ENCODE results near the gene PCDHB15. TPM values are rescaled to one million over a fixed set of nuclear protein-coding genes. Genes with fewer than 3 reads are reported as not detected.
"Not testable (repeated sequence)": the region's sequence is repeated elsewhere in the genome, so short reads cannot be mapped to it uniquely, and the experiment has no call there.

Gene PCDHB15
- polyA plus RNA-seq, 2 of the 4 experiments (the other 2 are of a cell fraction): 0.04 to 0.09 TPM

DNA sequence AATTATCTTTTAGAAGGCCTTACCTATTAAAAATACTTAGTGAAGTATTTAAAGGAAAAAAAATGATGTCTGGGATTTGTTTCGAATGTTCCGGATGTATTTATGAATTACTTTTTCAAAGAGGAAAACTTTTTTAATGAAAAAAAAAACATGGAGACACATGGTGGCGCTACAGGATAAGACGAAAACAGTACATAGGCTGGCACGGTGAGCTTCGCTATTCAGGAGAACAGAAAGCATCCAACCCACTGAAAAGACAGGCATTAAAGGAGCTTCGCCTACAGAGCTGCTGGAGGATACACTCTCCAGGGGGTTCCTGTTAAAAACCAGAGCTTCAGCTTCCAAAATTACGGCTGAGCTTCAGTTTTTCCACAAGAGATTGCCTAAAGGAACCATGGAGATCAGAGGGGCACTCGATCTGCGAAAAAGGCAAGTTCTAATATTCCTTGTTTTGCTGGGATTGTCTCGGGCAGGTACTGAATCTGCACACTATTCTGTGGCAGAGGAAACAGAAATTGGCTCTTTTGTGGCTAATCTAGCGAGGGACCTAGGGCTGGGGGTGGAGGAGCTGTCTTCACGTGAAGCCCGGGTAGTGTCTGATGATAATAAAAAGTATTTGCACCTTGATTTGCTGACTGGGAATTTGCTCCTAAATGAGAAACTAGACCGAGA, 21.9 kb upstream of the PCDHB15 start, which contains the start of gene PCDHB14:
Gene PCDHB14, plus strand, starts transcription at position 232 of the 672 bp plus-strand sequence. Its CDS starts 163 bp downstream, at position 395.
- Histone ChIP-seq H3K4me1 (no peaks in the 10 kb centered on the region), H3K4me3 (peak within 1 kb of the TSS; percentile 17; the same call in 1 of the 3 replicates), H3K27ac (no peak within 1 kb of the TSS), H3K4me2 (peak within 1 kb of the TSS; percentile 55), H3K9me3 (peaks cover 30% of the 10 kb centered on the region)
- ChIA-PET CTCF (interaction anchor here (0.6 to 1.8 kb wide), 14 partner anchors 9 to 395 kb away, joined by 3 to 13 read pairs (median 4); partner anchors contain the start of genes DIAPH1, PCDHA6, PCDHB11 and PCDHB13), POLR2A (interaction anchor here (1.0 kb wide), 1 partner anchor 139 kb away, joined by 3 read pairs; no protein-coding TSS in a partner anchor)
- ATAC-seq: peak in 1 of 2 experiments; percentile 69; a peak in 3 of 6 replicates
- no peak for FAIRE-seq
- TF ChIP-seq, protein P1, sequence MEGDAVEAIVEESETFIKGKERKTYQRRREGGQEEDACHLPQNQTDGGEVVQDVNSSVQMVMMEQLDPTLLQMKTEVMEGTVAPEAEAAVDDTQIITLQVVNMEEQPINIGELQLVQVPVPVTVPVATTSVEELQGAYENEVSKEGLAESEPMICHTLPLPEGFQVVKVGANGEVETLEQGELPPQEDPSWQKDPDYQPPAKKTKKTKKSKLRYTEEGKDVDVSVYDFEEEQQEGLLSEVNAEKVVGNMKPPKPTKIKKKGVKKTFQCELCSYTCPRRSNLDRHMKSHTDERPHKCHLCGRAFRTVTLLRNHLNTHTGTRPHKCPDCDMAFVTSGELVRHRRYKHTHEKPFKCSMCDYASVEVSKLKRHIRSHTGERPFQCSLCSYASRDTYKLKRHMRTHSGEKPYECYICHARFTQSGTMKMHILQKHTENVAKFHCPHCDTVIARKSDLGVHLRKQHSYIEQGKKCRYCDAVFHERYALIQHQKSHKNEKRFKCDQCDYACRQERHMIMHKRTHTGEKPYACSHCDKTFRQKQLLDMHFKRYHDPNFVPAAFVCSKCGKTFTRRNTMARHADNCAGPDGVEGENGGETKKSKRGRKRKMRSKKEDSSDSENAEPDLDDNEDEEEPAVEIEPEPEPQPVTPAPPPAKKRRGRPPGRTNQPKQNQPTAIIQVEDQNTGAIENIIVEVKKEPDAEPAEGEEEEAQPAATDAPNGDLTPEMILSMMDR (IDR thresholded peaks at IDR 0.05): peak; percentile 32; the same call in 2 of the 3 replicates
- TF ChIP-seq SREBF2 (IDR thresholded peaks at IDR 0.05) (no peak), HOXB5 (CRISPR knock-in tag; IDR thresholded peaks at IDR 0.05) (no peak), CBX2 (IDR thresholded peaks at IDR 0.05; ENCODE audit: borderline replicate concordance, low read depth) (no peak), MAZ (IDR thresholded peaks at IDR 0.05; ENCODE audit: borderline replicate concordance, low read depth, low read length) (no peak), RAD21 (conservative IDR thresholded peaks at IDR 0.05 in 1 of 2, IDR thresholded peaks at IDR 0.05 in 1 of 2) (peak; percentile 49 to 55)
- peak in 1 of 2 experiments; percentile 36 for DNase-seq (ENCODE audit: low read depth in 1 of 2, low spot score in 1 of 2)
- 8% methylated on average over 15 of the region's 15 CpGs for WGBS (ENCODE audit: missing lambda C conversion rate)

DNA sequence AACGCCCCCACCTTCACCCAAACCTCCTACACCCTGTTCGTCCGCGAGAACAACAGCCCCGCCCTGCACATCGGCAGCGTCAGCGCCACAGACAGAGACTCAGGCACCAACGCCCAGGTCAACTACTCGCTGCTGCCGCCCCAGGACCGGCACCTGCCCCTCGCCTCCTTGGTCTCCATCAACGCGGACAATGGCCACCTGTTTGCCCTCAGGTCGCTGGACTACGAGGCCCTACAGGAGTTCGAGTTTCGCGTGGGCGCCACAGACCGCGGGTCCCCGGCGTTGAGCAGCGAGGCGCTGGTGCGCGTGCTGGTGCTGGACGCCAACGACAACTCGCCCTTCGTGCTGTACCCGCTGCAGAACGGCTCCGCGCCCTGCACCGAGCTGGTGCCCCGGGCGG, 20.4 kb upstream of the PCDHB15 start:
- DNase-seq (ENCODE audit: low read depth in 1 of 2, low spot score in 1 of 2); H3K4me3 ChIP-seq; H3K4me2 ChIP-seq; ATAC-seq; POLR2A ChIA-PET; H3K4me1 ChIP-seq; H3K27ac ChIP-seq; FAIRE-seq: not testable (repeated sequence)
- CTCF ChIA-PET: interaction anchor here (1.3 kb wide), 1 partner anchor 336 kb away, joined by 3 read pairs; no protein-coding TSS in a partner anchor
- 77% methylated on average over 25 of the region's 40 CpGs for WGBS (ENCODE audit: missing lambda C conversion rate)
- peaks cover 20% of the 10 kb centered on the region; the same call in 1 of the 3 replicates for H3K9me3 ChIP-seq

DNA sequence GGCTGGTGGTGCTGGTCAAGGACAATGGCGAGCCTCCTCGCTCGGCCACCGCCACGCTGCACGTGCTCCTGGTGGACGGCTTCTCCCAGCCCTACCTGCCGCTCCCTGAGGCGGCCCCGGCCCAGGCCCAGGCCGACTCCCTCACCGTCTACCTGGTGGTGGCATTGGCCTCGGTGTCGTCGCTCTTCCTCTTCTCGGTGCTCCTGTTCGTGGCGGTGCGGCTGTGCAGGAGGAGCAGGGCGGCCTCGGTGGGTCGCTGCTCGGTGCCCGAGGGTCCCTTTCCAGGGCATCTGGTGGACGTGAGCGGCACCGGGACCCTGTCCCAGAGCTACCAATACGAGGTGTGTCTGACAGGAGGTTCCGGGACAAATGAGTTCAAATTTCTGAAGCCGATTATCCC, 19.8 kb upstream of the PCDHB15 start:
- CTCF ChIA-PET: interaction anchor here (0.8 kb wide), 1 partner anchor 332 kb away, joined by 3 read pairs; no protein-coding TSS in a partner anchor
- 57% methylated on average over 6 of the region's 30 CpGs for WGBS (ENCODE audit: missing lambda C conversion rate)
- H3K27ac ChIP-seq; H3K4me2 ChIP-seq; H3K4me3 ChIP-seq; FAIRE-seq; DNase-seq (ENCODE audit: low read depth in 1 of 2, low spot score in 1 of 2); ATAC-seq; POLR2A ChIA-PET; H3K4me1 ChIP-seq: not testable (repeated sequence)
- H3K9me3 ChIP-seq: peaks cover 19% of the 10 kb centered on the region; the same call in 1 of the 3 replicates

- FAIRE-seq (no peak), ATAC-seq (no peak), DNase-seq (ENCODE audit: low read depth in 1 of 2, low spot score in 1 of 2) (no peak)
- no peaks in the 10 kb centered on the region for H3K4me1 ChIP-seq
- CTCF ChIA-PET: interaction anchor here (0.9 to 2.1 kb wide), 5 partner anchors 16 to 330 kb away, joined by 3 to 8 read pairs (median 4); partner anchors contain the start of gene PCDHB11
- 20% methylated on average over 15 of the region's 15 CpGs for WGBS (ENCODE audit: missing lambda C conversion rate)
- no peak overlapping the region for H3K27ac ChIP-seq
- no peak overlapping the region for H3K4me2 ChIP-seq
- TF ChIP-seq SMC3 (IDR thresholded peaks at IDR 0.05): no peak
- TF ChIP-seq RAD21 (conservative IDR thresholded peaks at IDR 0.05 in 1 of 2, IDR thresholded peaks at IDR 0.05 in 1 of 2): peak in 1 of 2 experiments; percentile 26; a peak in 1 of 5 replicates
- no peak overlapping the region for H3K4me3 ChIP-seq
- POLR2A ChIA-PET: no interaction called here
- peaks cover 26% of the 10 kb centered on the region; the same call in 2 of the 3 replicates for H3K9me3 ChIP-seq
Observed at GRCh38 chr5:141234109-141234667, 11.0 kb upstream of the PCDHB15 start.

- DNase-seq (ENCODE audit: low read depth in 1 of 2, low spot score in 1 of 2); H3K4me3 ChIP-seq; FAIRE-seq; POLR2A ChIA-PET; CTCF ChIA-PET; H3K4me1 ChIP-seq; ATAC-seq; H3K4me2 ChIP-seq; H3K27ac ChIP-seq: not testable (repeated sequence)
- WGBS (ENCODE audit: missing lambda C conversion rate): 81% methylated on average over 30 of the region's 40 CpGs
- H3K9me3 ChIP-seq: peaks cover 36% of the 10 kb centered on the region; the same call in 2 of the 3 replicates
Observed at GRCh38 chr5:141235922-141236321, 9.3 kb upstream of the PCDHB15 start.

Measured in A549 (cell line).